ENCODE measurements around the gene F13A1.

The F13A1 gene

GRCh38 chr6:6239598-6240581 lies 80.6 kb downstream of the F13A1 start:
- DNase-seq: no peak

DNA sequence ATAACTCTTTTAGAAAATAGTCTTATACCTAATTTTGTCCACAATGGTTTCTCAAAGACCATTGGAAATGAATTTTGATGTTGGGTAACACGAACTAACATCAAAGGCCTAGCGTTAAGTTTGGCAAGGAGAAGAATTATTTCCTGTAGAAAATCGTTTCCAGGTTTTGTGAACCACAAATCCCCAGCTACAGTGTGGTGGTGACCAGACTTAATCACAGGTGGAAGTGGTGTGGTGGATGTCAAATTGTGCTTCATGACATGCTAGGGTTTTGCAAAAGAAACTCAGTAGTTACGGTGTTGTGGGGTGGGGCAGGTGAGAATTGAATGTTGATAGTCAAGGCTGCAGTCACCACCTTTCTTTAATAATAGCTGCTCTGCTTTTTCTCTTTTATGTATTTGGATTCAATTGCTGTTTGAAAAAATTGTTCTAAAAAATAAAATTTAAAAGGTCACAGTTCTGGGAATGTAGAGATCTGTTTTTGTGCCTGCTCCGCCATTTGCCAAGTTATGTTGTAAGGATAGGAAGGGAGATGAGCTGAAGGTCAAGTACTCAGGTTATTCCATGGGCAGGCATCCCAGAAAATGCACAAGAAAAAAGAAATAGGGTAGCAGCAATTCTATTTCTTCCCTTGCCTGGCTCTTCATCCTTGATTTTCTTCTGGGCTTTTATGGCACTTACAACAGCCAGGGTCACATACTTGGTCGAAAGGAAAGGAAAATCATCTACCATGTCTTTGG lies 83.6 kb downstream of the F13A1 start:
- DNase-seq: no peak

DNA sequence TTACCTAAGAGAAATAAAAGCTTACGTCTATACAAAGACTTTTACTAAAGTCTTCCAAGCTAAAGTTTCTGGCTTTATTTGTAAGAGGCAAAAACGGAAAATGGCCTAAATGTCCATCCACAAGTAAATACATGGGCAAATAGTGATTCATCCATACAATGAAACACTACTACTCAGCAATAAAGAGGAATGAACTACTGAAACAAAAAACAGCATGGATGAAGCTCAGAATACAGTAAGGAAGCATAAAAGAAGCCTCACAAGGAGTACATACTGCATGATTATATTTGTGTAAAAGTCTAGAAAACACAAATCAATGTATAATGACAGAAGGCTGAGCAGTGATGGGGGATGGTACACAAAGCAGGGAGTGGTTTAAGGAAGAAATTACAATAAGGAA lies 84.7 kb downstream of the F13A1 start:
- DNase-seq: no peak

DNA sequence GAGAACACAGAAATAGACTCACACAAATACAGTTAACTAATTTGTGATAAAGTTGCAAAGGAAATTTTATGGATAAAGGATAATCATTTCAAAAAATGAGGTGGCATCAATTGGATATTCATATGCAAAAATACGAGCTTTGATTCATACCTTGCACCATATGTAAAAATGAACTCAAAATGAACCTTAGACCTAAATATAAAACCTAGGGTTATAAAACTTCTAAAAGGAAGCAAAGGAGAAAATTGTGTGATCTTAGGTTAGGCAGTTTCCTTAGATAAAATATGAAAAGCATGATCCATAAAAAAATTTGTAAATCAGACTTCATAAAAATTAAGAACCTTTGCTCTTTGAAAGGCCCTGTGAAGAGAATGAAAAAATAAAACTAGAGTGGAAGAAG lies 85.5 kb downstream of the F13A1 start:
- no peak for DNase-seq

GRCh38 chr6:6230286-6230685 lies 90.2 kb downstream of the F13A1 start:
- no peak for DNase-seq

DNA sequence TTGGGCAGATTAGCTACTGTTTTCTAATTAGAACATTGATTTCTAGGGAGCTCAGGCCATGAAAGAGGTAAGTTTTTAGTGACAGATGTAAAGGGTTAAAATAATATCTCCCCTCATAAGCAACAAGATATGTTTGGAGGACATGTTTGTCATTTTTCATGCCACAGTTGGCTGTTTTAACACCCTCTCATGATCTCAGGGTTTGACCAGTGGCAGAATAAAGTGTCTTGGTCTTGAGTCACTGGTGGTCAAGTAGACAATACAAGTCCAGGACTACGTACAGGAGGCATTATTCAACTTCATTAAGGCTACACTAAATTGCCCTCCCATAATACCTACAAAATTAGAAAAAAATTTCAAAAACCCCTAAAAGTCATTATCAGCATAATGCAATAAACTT lies 92.6 kb downstream of the F13A1 start:
- DNase-seq: no peak

DNA sequence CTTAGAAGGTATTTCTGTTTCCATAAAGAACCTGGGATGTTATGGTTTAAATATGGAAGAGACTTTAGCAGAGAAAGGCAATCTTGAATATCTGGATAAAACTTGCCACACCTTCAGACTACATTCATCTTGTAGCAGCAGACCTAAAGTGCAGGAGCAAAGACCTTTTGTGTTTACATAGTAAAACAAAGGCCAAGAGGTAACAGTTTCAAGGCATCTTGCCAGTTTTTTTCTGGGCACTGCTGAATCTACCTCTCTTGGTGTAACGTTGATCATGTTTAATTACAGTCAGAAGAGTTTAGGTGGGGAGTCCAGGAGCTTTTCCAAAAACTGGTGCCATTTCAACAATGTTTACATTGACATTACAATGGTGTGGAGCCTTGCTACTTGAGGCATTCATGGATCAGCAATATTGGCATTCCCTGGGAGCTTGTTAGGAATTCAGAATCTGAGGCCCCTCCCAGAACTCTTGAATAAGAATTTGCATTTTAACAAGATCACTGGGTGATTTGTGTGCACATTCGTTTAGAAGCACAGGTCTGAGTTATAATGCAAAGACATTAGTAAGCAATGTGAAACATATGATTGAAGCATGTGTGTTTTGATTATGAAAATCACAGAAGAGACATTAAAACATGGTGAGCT lies 94.5 kb downstream of the F13A1 start:
- no peak for DNase-seq

DNA sequence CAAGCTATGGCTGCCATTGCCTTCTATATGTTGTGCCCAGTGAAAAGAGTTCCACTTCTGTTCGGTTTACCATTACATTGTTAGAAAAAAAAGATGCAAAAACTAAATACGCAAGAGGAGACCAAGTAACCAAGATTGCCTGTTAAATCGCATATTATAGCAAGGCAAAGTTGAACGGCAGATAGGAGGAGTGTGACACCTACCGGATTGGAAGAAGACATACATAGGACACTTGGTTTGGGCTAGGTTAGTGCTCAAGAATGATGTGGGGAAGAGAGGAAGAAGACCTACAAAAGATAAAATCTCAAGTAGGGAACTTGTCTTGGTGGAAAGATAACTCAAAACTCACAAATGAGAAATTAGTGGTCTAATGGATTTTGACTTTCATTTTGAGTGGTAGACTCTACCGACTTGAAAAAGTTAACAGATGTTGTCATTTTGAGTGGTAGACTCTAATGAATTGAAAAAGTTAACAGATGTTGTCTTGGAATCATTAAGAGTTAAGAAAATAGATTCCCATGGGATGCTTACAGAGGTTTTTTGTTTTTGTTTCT lies 95.5 kb downstream of the F13A1 start:
- no peak for DNase-seq

DNA sequence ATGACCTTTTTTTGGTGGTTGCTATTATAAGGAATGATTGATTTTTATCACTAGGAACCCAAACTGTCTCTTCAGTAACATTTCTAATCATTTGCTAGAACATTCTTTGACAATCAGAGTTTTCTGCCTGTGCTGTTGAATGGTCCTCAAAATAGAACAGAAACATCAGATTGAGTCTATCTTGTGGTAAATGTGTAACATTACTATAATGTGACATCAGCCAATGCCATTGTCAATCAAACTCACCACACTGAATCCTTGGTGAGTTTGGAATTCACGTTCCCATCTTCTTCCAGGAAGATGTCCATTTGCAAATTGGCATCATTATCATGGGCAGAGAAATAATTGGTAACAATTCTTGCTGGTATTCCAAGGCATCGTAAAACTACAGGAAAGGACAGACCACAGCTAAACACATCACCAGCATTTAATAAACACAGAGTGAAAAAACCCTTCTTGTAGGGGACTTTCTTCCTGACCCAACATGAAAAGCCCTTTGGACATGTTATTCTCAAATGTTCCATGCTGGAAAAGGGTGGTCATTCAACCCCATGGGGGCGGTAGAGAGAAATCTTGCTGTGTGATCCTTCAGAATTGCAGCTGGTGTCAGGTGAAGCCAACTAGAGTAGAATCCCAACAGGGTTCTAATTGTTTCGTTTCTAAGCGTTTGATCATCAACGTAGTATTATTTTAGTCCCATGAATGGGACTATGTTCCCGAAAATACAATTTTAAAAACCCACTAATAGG lies 98.5 kb downstream of the F13A1 start:
- no peak for DNase-seq

DNA sequence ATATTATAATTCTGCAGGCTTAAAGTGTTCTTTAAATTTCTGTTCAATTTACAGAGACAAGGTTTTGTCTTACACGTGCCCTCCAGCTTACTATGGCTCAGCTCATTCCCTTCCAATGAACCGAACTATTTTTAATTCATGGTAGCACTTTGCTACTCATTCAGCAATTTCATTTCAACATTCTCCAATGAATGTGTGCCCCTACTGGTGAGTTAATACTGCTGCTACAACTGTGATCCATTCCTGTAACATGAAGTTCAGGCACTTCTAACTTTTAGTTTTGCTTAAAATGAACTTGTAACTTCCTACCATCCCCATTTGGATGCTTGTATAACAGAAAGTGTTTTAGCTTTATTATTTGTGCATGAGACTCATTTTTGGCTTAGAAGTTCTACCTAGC lies 99.7 kb downstream of the F13A1 start:
- no peak for DNase-seq

DNA sequence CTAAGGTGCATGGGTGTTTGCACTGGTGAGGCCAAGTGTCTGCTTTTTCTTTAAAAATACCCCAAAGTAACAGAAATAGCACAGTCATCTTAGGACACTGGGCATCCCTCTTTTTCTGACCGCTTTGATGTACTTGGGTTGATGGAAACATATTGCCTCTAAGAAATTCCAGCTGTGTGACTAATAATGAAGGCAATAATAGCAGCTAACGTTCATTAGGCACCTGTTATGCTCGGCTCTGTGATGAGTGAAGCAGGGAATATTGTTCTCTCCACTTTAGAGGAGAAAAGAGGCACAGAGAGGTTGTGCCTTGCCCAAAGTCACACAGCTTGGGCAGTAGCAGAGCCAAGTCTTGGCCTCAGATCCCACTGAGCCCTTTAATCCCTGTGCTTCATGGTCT lies 100.7 kb downstream of the F13A1 start:
- DNase-seq: no peak

DNA sequence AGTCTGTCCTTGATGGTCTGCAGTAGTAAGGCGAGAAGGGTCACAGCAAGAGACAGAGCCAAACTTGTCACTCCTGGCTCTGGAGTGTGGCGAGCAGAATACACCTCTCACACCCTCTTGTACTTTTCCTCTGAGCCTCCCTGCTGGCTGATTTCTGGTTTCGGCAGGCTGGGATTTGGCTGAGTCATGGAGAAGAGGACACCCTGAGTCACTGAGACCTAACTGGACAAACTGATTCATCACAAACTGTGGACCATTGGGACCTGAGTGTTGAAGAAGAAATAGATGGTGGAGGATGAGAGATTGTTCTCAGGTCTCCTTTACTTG lies 101.7 kb downstream of the F13A1 start:
- no peak for DNase-seq

- DNase-seq: no peak
These were observed 102.4 kb downstream of the F13A1 start for GRCh38 chr6:6217855-6218758.

DNA sequence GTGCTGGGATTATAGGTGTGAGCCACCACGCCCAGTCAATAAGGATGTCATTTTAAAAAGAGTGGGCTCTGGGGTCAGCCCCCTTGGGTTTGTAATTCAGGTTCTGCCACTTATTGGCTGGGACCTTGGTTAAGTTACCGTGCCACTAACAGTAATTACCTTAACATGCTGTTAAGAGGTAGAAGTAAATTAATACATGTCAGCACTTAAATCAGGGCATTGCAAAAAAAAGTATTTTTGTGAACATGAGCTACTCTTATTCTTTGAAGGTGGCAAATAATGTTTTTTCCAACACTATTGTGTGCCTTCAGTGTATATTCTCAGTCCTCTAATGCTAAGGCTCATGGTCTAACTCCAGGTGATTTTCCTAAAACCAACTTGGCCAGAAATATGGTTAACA lies 109.5 kb downstream of the F13A1 start:
- DNase-seq: no peak

DNA sequence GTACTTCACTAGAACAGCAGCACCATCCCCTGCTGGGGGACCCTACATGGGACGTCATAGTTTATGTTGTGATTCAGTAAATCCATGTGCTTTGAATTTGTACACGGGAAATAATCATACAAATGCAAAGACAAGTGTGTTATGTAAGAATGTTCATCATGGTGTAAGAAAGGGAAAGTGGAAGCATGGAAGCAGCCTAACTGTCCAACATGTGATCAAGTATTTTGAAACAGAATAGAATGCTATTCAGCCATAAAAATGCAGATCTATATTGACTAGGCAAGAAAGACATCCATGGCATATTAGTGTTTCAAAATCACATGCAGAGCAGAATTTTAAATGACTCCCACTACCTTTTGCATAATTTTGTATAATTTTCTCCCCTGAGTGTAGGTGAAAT lies 117.6 kb downstream of the F13A1 start:
- DNase-seq: no peak

DNA sequence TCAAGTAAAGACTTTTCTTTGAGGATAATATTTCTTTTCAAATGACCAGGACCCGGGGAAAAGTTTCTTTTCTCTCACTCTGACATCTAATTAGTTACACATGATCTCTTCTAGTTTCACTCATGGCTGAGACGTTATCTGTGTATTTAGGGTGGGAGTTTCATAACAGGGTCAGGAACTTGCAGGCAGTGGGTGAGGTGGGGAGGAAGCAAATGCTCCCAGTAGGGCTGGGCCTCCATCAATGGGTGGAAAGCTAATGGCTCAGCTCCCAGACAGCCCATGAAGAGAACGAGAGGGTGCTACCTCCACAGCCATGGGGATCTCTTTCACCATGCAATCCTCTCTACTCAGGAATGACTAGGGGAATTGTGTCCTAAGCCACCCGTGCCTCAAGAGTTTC lies 119.3 kb downstream of the F13A1 start:
- no peak for DNase-seq

DNA sequence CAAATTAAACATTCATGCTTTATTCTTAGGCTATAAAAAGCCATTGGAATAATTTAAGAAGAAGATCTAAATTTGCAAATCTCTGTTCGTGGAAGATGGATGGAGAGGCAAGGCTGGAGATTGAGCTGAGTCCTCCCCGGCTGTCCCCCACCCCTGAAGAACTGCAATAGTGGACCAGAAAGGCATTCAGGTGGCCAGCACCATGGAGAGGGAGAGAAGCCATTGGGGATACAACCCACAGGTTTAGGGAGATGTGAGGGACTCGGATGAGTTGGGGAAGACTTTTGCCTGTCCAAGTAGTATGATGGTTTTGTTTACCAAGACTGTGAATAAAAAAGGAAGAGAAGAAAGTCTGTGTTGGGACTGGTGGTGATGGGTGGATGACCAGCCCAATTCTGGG lies 120.8 kb downstream of the F13A1 start:
- DNase-seq: no peak

- DNase-seq: no peak
These were observed 123.7 kb downstream of the F13A1 start for GRCh38 chr6:6196762-6197161.

GRCh38 chr6:6195080-6195479 lies 125.4 kb downstream of the F13A1 start:
- no peak for DNase-seq

- DNase-seq: no peak
These were observed 127.2 kb downstream of the F13A1 start for GRCh38 chr6:6193221-6193745.

DNA sequence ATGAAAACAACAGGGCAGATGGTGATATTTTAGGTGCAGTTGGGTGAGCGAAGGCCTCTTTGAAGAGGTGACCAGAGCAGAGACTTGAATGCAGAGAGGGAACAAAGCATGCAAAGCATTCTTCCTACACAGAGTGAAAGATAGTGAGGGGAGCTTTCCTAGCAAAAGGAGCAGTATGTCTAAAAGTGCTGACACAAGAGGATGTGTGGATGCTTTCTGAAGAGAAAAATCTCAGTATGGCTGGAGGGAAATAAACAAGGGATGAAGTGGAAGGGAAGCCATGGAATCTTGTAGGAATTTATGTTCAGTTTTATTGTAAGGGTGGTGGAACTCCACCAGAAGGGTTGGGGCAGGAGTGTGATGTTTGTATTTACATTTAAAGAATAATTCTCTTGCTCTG lies 128.6 kb downstream of the F13A1 start:
- DNase-seq: no peak

Data from hippocampal formation (tissue), 2 donors.